HepG2 (cell line): ENCODE results near the gene ZBTB7B. TPM values are rescaled to one million over a fixed set of nuclear protein-coding genes. Genes with fewer than 3 reads are reported as not detected.

ENCODE experiments used
- AHR ChIP-seq: IDR thresholded peaks from 2 replicates; pipeline ENCODE4 v1.6.1; 2018; ENCODE audit warnings: missing genetic modification reagents, missing compliant biosample characterization
- CSRNP1 ChIP-seq: sonication (generic); formaldehyde crosslinking; IDR thresholded peaks from 2 replicates; pipeline ENCODE4 v1.8.1; 2023; ENCODE audit warnings: mild to moderate bottlenecking, missing genetic modification reagents
- DNMT1 ChIP-seq: sonication (generic); formaldehyde crosslinking; IDR thresholded peaks from 2 replicates; pipeline ENCODE4 v1.5.1; 2020; ENCODE audit warnings: mild to moderate bottlenecking, missing genetic modification reagents
- E2F1 ChIP-seq: sonication (generic); formaldehyde crosslinking; IDR thresholded peaks from 2 replicates; pipeline ENCODE4 v1.5.0; 2020; ENCODE audit warnings: missing genetic modification reagents
- GMEB1 ChIP-seq: sonication (generic); formaldehyde crosslinking; IDR thresholded peaks from 2 replicates; pipeline ENCODE4 v1.5.1; 2020; ENCODE audit warnings: missing genetic modification reagents, mild to moderate bottlenecking, borderline replicate concordance
- GPBP1L1 ChIP-seq: sonication (generic); formaldehyde crosslinking; IDR thresholded peaks from 2 replicates; pipeline ENCODE4 v1.5.0; 2020; ENCODE audit warnings: mild to moderate bottlenecking, missing genetic modification reagents
- HNRNPL ChIP-seq: fragments of 200-400 bp; formaldehyde crosslinking; IDR thresholded peaks from 2 replicates; pipeline ENCODE4 v1.6.1; 2017; ENCODE audit warnings: mild to moderate bottlenecking, low read depth, low read length
- RBFOX2 ChIP-seq: fragments of 200-400 bp; formaldehyde crosslinking; IDR thresholded peaks from 2 replicates; pipeline ENCODE4 v1.6.1; 2017; ENCODE audit warnings: low read depth, mild to moderate bottlenecking, low read length
- RNF219 ChIP-seq: sonication (generic); formaldehyde crosslinking; IDR thresholded peaks from 2 replicates; pipeline ENCODE4 v1.5.0; 2020; ENCODE audit warnings: mild to moderate bottlenecking, missing genetic modification reagents
- WIZ ChIP-seq: sonication (generic); formaldehyde crosslinking; IDR thresholded peaks from 2 replicates; pipeline ENCODE4 v1.5.1; 2020; ENCODE audit warnings: mild to moderate bottlenecking, missing genetic modification reagents
- ZBTB25 ChIP-seq: IDR thresholded peaks from 2 replicates; pipeline ENCODE4 v1.6.1; 2018; ENCODE audit warnings: missing genetic modification reagents
- ZBTB7A ChIP-seq: sonication (generic); formaldehyde crosslinking; IDR thresholded peaks from 2 replicates; pipeline ENCODE4 v1.8.0; 2022; ENCODE audit warnings: mild to moderate bottlenecking, missing genetic modification reagents
- ZNF207 ChIP-seq: fragments of 450-650 bp; IDR thresholded peaks from 2 replicates; pipeline ENCODE4 v1.6.1; 2016; ENCODE audit warnings: antibody characterized with exemption, borderline replicate concordance
- ZNF224 ChIP-seq: sonication (generic); formaldehyde crosslinking; IDR thresholded peaks from 2 replicates; pipeline ENCODE4 v1.5.0; 2020; ENCODE audit warnings: mild to moderate bottlenecking, missing genetic modification reagents
- ZNF550 ChIP-seq: sonication (generic); formaldehyde crosslinking; IDR thresholded peaks from 2 replicates; pipeline ENCODE4 v1.4.0; 2020; ENCODE audit warnings: mild to moderate bottlenecking, missing genetic modification reagents, borderline replicate concordance
- ZNF563 ChIP-seq: sonication (generic); formaldehyde crosslinking; IDR thresholded peaks from 2 replicates; pipeline ENCODE4 v1.8.0; 2022; ENCODE audit warnings: mild to moderate bottlenecking, moderate library complexity, missing genetic modification reagents
- polyA plus RNA-seq, 8 experiments: library from polyadenylated mRNA; depleted of rRNA in 3 of 8; stranded (reverse) in 7 of 8; unstranded in 1 of 8; fragments of >200 nt; fragmentation: Illumina TruSeq in 4 of 8; extraction: Trizol in 4 of 8; gene quantifications; 2 replicates each; pipeline versions ENCODE4 v1.2.1 to v1.2.3, GENCODE V29; 2011 to 2016; ENCODE audit warnings: low read depth in 4 of 8, missing spikeins in 1 of 8, mixed read lengths in 1 of 8; ENCODE audit not compliant: insufficient read depth in 1 of 8
- total RNA-seq, 5 experiments: library from RNA; depleted of rRNA; stranded (reverse); fragments of >200 nt; fragmentation: Illumina TruSeq; extraction: Trizol; gene quantifications; 2 replicates each; pipeline ENCODE4 v1.2.3, GENCODE V29; 2016; ENCODE audit warnings: low read depth in 1 of 5

ZBTB7B gene
- total and polyA plus RNA-seq, 2 of the 13 experiments (the other 11 are each of a cell fraction or from before 2014, with no cell fraction given): 15.5 to 17.5 TPM

GRCh38 chr1:154961207-154962155, 41.1 kb upstream of the ZBTB7B start, which contains the start of gene PYGO2 (continued):
- TF ChIP-seq RNF219 (CRISPR knock-in tag) (no peak), E2F1 (CRISPR knock-in tag) (peak; percentile 57), DNMT1 (CRISPR knock-in tag) (peak; percentile 71; the same call in 1 of the 2 replicates), GMEB1 (CRISPR knock-in tag) (peak; percentile 55; the same call in 1 of the 2 replicates), HNRNPL (no peak), CSRNP1 (peak; percentile 75), WIZ (CRISPR knock-in tag) (no peak; the same call in 1 of the 2 replicates), ZNF207 (no peak), ZNF224 (no peak), ZBTB25 (CRISPR knock-in tag) (peak; percentile 80), AHR (CRISPR knock-in tag) (no peak), ZBTB7A (CRISPR knock-in tag) (peak; percentile 53), GPBP1L1 (CRISPR knock-in tag) (no peak), ZNF550 (CRISPR knock-in tag) (peak; percentile 78; the same call in 1 of the 2 replicates), RBFOX2 (peak; percentile 97), ZNF563 (CRISPR knock-in tag) (0 out of 2 replicates have a peak, but pooled peaks have one; percentile 62)
